HG02870 (cell line): ENCODE data around the gene ERH.
A peak's percentile ranks its signal among the peaks of the same experiment; 100 is the strongest.
"Not testable (repeated sequence)": the region's sequence is repeated elsewhere in the genome, so short reads cannot be mapped to it uniquely, and the experiment has no call there.

Experiments used
- ATAC-seq: cut with Tn5 transposase; IDR thresholded peaks from one replicate; pipeline ENCODE4 v1.9.1; 2021; ENCODE audit warnings: mild to moderate bottlenecking, moderate library complexity; ENCODE audit not compliant: unreplicated experiment

Gene ERH

DNA sequence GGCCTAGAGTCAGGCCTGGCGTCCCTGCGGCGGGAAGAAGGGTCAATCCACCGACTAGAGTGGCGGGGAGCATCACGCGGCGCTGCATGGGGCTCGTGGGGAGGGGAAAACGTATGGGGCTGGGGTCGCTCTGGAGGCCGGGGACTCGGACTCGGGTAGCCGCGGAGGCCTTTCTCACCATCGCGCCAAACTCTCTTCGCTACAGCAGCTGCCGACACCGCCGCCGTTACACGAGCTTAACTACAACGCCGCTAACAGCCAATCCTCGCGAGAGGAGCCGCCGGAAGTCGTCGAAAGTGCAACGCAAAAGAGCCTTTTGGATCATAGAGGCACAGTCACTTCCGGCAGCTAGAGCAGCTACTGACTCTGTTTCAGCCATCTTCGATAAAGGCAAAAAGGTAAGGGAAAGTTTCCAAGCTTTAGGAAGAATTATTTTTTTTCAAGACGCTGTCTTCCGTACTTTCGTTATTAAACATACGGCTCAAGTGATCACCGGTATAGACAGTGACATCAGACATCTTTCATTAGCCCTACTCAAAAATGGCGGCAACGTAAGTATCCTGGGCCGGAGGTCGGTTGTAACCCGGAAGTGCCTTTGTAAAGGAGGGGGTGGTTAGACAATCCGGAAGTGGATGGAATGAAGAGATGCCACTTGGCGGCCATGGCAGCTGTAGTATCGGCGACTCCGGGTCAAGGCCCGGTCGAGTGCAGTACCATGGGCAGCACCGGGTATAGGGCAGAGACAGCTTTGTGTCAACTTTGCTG, at the start of gene ERH, which contains the start of gene SLC39A9:
Gene ERH, minus strand, starts transcription at position 247 of the 765 bp plus-strand sequence. Its CDS starts 66 bp downstream, at position 181.
Gene SLC39A9, plus strand, starts transcription at position 640 of the 765 bp plus-strand sequence. CDS start 678 bp downstream, outside the sequence.
- ATAC-seq: peak; percentile 80

DNA sequence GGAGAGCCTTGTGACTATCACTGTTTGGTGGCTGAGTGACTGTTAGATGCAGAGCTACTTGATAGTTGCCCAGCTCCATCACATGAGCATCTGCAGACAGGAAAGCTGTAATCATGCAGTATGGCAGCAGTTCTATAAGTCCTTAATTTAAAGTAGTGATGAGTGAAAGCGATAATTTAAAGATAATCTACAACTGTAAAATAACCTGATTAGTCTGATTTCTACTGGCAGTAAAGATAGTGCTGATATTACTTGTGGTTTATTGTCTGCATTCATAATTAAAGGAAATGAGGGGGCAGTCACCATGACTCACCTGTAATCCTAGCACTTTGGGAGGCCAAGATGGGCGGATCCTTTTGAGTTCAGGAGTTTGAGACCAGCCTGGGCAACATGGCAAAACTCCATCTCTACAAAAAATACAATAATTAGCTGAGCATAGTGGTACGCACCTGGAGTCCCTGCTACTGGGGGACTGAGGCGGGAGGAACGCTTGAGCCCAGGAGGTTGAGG, 45.3 kb upstream of the ERH start:
- ATAC-seq: no peak

DNA sequence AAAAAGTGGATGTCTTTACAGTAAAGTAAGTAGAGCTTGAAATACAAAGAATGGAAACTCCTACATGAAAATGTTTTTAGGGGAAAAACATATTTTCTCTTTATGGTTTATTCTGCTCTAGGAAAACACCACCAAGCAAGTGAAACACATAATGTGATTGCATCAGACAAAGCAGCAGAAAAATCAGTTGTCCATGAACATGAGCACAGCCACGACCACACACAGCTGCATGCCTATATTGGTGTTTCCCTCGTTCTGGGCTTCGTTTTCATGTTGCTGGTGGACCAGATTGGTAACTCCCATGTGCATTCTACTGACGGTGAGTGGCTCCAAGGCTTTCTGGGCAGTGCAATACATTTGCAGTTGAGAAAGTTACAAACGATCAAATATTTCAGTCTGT, 43.8 kb upstream of the ERH start:
- peak; percentile 59 for ATAC-seq

DNA sequence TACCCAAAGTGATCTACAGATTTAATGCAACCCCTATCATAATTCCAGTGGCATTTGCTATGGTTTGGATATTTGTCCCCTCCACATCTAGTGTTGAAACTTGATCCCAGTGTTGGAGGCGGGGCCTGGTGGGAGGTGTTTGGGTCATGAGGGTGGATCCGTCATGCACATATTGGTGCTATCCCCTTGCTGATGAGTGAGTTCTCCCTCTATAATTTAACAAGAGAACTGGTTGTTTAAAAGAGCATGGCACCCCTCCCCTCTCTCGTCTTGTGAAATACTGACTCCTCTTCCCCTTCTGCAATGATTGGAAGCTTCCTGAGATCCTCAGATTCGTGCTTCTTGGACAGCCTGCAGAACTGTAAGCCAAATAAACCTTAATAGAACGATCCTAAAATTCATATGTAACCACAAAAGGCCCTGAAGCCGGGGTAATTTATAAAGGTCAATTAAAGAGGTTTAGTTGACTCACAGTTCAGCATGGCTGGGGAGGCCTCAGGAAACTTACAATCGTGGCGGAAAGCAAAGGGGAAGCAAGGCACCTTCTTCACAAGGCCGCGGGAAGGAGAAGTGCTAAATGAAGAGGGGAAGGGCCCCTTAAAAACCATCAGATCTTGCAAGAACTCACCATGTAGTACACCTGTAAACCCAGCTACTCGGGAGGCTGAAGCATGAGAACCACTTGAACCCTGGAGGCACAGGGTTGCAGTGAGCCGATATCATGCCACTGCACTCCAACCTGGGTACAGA, 41.6 kb upstream of the ERH start:
- ATAC-seq: no peak

DNA sequence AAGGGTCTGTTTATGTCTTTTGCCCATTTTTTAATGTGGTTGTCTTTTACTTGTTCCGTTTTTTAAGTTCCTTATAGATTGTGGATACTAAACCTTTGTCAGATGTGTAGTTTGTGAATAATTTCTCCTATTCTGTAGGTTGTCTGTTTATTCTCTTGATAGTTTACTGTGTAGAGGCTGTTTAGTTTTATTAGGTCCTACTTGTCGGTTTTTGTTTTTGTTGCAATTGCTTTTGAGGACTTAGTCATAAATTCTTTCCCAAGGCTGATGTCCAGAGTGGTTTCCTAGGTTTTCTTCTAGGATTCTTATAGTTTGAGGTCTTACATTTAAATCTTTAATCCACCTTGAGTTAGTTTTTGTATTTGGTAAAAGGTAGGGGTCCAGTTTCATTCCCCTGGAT, 34.3 kb upstream of the ERH start:
- ATAC-seq: no peak

DNA sequence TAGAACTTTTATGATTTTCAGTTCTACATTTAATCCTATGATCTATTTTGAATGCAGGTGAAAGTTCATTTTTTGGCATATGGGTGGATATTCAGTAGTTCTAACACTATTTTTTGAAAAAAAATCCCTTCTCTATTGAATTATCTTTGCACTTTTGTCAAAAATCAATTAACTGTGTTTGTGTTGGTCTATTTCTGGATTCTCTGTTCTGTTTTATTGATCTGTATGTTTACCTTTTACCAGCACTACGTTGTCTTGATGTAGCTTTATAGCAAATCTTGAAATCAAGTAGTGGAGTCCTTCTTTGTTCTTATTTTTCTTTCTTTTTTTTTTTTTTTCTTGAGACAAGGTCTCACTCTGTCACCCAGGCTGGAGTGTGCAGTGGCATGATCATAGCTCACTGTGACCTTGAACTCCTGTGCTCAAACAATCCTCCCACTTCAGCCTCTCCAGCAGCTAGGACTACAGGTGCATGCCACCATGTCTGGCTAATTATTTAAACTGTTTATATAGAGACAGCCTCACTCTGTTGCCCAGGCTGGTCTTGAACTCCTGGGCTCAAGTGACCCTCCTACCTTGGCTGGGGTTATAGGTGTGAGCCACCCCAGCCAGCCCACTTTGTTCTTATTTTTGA, 32.3 kb upstream of the ERH start:
- no peak for ATAC-seq

DNA sequence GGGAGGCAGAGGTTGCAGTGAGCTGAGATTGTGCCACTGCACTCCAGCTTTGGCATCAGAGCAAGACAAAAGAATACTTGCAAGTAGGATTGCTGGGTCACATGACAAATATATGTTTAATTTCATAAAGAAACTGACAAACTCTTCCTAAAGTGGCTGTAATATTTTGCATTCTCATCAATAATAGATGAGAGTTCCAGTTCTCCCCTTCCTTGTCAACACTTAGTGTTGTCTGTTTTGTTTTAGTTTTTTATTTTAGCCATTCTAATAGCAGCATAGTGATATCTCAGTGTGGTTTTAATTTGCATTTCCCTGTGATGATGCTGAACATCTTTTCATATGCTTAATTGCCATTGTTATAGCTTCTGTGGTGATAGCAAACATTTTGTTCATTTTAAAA, 31.5 kb upstream of the ERH start:
- no peak for ATAC-seq

DNA sequence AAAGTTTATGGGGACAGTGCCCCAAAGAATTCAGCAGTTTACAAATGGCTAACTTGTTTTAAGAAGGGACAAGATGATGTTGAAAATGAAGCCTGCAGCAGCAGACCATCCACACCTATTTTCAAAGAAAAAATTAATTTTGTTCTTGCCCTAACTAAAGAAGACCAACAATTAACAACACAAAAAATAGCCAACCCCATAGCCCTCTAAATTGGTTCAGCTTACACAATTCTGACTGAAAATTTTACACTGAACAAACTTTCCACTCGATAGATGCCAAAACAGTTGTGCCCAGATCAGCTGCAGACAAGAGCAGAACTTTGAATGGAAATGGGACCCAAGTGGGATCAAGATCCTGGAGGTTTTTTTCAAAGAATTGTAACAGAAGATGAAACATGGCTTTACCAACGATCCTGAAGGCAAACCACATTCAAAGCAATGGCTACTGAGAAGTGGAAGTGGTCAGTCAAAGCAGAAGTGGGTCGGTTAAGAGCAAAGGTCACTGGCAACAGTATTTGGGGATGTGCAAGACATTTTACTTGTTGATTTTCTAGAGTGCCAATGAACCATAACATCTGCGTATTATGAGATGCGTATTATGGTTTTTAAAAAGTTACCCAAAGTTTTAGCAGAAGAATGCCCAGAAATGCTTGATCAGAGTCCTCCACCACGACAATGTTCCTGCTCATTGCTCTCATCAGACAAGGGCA, 30.3 kb upstream of the ERH start:
- ATAC-seq: peak; percentile 53

DNA sequence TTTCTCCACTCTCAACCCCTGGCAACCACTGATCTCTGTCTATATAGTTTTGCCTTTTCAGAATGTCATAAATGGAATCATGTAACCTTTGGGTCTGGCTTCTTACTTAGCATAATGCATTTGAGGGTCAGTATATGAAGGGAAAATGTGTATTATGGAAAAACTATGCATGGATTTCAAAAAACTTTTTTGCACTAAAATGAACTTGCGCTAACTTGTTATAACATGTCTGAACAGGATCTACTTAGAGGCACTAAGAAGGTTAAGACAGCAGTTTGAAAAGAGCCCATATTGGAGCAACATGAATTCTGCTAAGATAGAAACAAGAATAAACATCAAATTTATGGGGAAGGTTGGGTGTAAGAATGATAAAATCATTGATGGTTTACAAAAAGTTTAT, 29.5 kb upstream of the ERH start:
- no peak for ATAC-seq

DNA sequence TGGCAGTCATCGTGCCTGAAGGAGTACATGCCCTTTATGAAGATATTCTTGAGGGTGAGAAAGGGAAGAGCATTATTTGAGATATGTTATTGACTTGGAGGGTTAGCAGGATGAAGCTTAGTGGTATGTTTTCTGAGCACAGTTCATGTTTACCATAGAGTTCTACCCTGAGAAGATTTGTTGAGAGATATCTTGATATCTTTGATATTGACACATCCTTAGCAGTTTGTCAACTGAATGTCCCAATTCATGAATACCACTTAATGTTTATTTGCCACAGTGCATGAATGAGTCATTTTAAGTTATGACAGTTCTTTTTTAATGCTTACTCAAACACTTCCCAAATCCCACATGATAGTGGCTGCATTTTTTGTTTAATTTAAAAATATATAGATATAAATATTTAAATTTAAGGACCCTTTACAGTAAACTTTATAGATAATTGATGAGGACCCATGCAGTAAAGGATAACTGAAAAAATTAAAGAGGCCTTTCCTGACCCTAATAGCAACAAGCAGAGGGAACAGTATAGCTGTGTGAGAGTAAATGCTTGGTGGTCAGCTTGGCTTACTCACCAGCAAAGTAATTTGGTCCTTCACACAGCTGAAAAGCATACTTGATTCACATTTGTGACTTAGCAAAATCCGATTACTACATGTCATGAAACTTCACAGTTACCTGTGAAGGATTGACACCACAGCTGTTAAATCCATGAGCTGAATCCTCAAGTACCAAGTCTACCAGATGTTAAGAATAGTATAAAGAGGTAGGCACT, 26.2 kb upstream of the ERH start:
- no peak for ATAC-seq

DNA sequence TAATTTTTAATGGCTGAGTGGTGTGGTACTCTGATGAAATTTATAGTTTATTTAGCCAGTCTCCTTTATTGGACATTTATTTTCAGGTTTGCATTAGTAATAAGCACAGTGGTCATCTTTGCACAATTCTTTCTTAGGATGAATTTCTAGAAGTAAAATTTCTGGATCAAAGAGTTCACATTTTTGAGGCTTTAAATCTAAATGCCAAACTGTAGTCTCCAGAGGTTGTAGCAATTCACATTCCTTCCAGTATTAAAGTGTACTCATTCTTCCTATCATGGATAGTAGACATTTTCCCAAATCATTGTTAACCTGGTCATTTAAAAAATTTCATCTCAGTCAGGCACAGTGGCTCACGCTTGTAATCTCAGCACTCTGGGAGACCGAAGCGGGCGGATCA, 25.2 kb upstream of the ERH start:
- ATAC-seq: no peak

DNA sequence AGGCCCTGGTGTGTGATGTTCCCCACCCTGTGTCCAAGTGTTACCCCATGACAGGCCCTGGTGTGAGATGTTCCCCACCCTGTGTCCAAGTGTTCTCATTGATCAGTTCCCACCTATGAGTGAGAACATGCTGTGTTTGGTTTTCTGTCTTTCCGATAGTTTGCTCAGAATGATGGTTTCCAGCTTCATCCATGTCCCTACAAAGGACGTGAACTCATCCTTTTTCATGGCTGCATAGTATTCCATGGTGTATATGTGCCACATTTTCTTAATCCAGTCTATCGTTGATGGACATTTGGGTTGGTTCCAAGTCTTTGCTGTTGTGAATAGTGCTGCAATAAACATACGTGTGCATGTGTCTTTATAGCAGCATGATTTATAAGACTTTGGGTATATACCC, 18.0 kb upstream of the ERH start:
- not testable (repeated sequence) for ATAC-seq

DNA sequence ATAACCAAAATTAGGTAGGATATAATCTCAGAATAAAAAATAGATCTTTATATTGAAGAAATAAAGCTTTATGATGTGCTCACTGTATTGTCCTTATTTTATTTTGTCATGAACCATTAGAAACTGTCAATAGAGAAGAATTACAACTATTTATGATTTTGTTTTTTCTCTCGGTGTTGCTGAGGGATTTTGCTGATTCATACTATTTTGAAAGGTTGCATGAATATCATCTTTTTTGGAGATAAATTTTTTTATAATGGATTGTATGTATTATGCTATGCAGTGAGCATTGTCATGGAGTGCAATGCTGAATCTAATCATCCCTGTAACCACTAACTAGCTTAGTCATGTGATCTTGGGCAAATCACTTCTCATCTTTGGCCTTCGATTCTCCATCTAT, 15.4 kb upstream of the ERH start:
- ATAC-seq: no peak

DNA sequence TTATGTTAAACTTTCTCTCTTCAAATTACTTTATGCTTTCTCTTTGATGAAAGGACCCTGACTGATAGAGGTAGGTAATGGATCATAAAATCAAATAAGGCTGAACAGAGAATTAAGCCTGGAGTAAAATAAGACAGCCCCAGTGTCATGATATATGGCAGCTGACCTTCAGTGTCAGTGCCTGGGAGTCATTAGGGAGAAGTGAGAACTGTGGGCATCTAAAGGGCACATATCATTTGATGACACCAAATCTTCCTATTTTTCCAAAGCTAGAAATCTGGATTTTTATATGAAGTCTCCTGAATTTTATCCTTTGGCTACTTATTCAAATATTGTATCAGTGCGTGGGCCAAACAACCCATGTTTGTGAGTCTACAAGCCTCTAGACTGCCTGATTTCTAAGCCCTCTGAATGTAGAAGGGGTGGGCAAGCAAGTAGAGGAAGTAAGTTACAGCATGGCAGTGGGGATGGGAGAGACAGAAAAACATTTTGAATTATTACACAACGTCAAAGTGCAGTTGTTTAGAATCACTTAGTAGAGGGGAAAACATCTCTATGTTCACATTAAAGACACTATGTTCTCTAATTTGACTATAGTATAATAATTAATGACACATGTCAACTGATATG, 10.3 kb upstream of the ERH start:
- ATAC-seq: no peak

DNA sequence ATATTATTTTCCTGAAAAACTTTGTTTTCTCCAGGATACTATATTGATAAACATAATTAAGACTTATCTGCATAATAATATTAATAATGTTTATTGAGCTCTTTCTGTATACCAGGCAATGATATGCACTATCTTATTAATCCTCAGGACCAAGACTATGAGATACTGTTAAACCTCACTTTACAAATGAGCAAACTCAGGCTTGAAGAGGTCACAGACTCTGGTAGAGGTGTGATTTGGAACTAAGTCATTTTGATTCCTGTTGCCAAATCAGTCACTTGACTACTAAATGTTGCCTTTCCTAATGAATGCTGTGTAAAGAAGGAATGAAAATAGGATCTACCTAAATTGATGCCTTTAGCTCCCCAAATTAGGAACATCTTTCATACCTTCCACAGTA, 7.7 kb upstream of the ERH start:
- ATAC-seq: no peak

DNA sequence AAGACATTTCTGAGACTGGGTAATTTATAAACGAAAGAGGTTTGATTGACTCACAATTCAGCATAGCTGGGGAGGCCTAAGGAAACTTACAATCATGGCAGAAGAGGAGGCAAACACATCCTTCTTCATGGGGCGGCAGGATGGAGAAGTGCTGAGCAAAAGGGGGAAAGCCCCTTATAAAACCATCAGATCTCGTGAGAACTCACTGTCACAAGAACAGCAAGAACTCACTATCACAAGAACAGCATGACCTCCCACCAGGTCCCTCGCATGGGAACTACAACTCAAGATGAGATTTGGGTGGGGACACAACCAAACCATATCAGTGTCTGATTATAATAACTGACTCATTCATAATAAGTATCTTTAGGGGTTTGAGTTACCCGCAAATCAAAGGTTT, 6.8 kb upstream of the ERH start:
- no peak for ATAC-seq

DNA sequence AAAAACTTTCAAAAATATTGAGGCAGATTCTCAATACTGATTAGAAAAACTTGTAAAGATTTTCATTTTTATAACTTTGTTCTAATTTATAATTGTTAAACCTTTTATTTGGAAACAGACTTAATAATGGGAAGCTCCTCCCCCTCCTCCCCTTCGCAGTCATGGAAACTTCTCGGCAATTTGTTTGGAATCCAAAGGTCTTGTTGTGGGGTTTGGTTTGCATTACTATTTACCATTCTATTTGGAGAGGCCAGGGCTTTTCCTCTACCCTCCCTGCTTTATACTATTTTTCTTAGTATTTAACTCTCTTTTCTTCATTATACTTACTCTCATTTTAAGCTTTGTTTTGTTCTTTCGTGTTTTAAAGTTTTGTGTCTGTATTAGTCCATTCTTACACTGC, 6.4 kb upstream of the ERH start:
- ATAC-seq: no peak

DNA sequence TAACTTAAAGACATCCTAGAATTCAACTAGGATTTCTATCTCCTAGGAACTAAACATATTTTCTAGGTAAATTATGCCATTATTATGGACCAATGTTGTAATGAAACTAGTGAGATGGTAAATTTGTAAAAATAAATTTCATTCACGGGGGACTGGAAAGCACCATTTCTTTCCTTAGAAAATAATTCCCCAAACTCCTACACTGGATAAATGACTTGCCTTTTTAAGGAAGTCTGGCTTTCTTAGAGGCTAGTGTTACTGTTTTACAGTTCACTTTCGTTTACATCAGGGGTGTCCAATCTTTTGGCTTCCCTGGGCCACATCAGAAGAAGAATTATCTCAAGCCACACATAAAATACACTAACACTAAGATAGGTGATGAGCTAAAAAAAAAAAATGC, 3.7 kb upstream of the ERH start:
- no peak for ATAC-seq

DNA sequence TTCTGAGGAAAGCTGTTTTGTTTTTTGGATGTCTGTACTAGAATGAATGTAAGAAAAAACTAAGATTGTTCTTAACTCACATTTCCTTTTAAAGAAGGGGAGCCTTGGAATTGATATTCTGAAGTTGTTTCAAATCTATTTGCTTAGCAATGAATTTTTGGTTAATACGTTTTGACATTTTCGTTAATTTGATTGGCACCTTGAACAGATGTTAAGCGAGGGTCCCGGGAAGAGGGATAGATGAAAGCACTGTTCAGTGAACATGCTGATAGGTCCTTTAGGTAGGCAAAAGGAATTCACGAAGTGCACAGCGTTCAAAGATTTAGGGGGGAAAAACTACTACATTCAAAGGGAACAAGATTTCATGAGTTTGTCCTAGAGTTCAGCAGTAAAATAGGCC, 2.1 kb upstream of the ERH start:
- no peak for ATAC-seq

DNA sequence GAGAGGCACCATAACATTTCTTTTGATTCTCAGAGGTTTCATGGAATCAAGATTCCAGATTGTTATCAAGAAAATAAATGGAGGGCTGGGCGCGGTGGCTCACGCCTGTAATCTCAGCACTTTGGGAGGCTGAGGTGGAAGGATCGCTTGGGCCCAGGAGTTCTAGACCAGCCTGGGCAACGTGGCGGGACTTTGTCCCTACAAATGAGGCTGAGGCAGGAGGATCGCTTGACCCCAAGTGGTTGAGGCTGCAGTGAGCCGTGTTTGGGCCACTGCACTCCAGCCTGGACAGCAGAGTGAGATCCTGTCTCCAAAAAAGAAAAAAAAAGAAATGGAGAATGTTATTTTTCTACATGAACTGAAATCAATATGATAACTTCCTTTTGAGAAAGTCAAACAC, 1.7 kb upstream of the ERH start:
- ATAC-seq: no peak
